Amniotic epithelial cell (primary cell): Measurements from ENCODE around the gene WDR87.
A peak's percentile ranks its signal among the peaks of the same experiment; 100 is the strongest.
"Not testable (repeated sequence)": the region's sequence is repeated elsewhere in the genome, so short reads cannot be mapped to it uniquely, and the experiment has no call there.

Source experiments
- DNase-seq: peaks from one replicate; pipeline ENCODE4 v3.0.0-alpha.2; 2010; ENCODE audit warnings: low read depth

Gene WDR87

GRCh38 chr19:37930416-37930815 is 24.0 kb upstream of the WDR87 start:
- peak; percentile 36 for DNase-seq

- no peak for DNase-seq
These were observed 23.0 kb upstream of the WDR87 start for GRCh38 chr19:37929355-37929923.

GRCh38 chr19:37928527-37929286 is 22.3 kb upstream of the WDR87 start:
- DNase-seq: no peak

GRCh38 chr19:37926711-37927110 is 20.3 kb upstream of the WDR87 start:
- no peak for DNase-seq

- no peak for DNase-seq
These were observed 19.9 kb upstream of the WDR87 start for GRCh38 chr19:37926255-37926654.

- no peak for DNase-seq
These were observed 18.8 kb upstream of the WDR87 start for GRCh38 chr19:37925212-37925611.

- not testable (repeated sequence) for DNase-seq
These were observed 18.2 kb upstream of the WDR87 start for GRCh38 chr19:37924573-37924972.

- no peak for DNase-seq
These were observed 14.4 kb upstream of the WDR87 start for GRCh38 chr19:37920591-37921450.

GRCh38 chr19:37914908-37915307 is 8.5 kb upstream of the WDR87 start:
- DNase-seq: no peak

GRCh38 chr19:37909661-37910199 is 3.3 kb upstream of the WDR87 start:
- DNase-seq: no peak

GRCh38 chr19:37907735-37908455 is 1.5 kb upstream of the WDR87 start:
- no peak for DNase-seq

- DNase-seq: peak; percentile 94
These were observed 708 bp upstream of the WDR87 start, which contains the start of gene SIPA1L3 for GRCh38 chr19:37906869-37907734. Gene SIPA1L3 (plus strand): TSS chr19:37907208. CDS start chr19:38081566, 174,358 bp downstream.

- DNase-seq: no peak
These were observed 3.3 kb downstream of the WDR87 start for GRCh38 chr19:37903096-37903495.

GRCh38 chr19:37902668-37903067 is 3.7 kb downstream of the WDR87 start:
- peak; percentile 59 for DNase-seq

GRCh38 chr19:37899966-37900365 is 6.4 kb downstream of the WDR87 start:
- no peak for DNase-seq

- no peak for DNase-seq
These were observed 6.9 kb downstream of the WDR87 start for GRCh38 chr19:37899453-37899852.

- DNase-seq: no peak
These were observed 10.2 kb downstream of the WDR87 start for GRCh38 chr19:37896180-37896579.

- DNase-seq: no peak
These were observed 12.4 kb downstream of the WDR87 start for GRCh38 chr19:37893845-37894575.

GRCh38 chr19:37886571-37886970 is 19.8 kb downstream of the WDR87 start:
- DNase-seq: no peak

GRCh38 chr19:37885392-37885791 is 21.0 kb downstream of the WDR87 start:
- DNase-seq: no peak
